ENCODE data around the gene TUBA1C.

TUBA1C gene

GRCh38 chr12:49294086-49294803 is 29.4 kb downstream of the TUBA1C start:
- H3K9me3 ChIP-seq (ENCODE audit: control insufficient read depth, insufficient read depth, low read depth, low read length), result no peaks in the 10 kb centered on the region
- H3K4me3 ChIP-seq (ENCODE audit: low read depth, low read length), result no peak overlapping the region
- peaks cover 8% of the 10 kb centered on the region for H3K4me1 ChIP-seq (ENCODE audit: control insufficient read depth, insufficient read depth, low read length)
- H3K36me3 ChIP-seq (ENCODE audit: control insufficient read depth in 2 of 2, insufficient read depth in 1 of 2, low read length in 2 of 2), result peaks cover 0 to 9% of the 10 kb centered on the region in 2 experiments; a peak in 1 of 3 replicates
- CTCF ChIA-PET, result interaction anchor here (0.5 to 10.2 kb wide), 17 partner anchors 9 to 263 kb away, joined by 3 to 208 read pairs (median 7); partner anchors contain the start of genes C1QL4, DNAJC22 and TROAP
- peak overlapping the region; percentile 4; the same call in 1 of the 2 replicates for H3K27ac ChIP-seq (ENCODE audit: extremely low read depth, low read depth, low read length)
- POLR2A ChIA-PET, result interaction anchor here (0.6 to 7.6 kb wide), 10 partner anchors 8 to 447 kb away, joined by 3 to 94 read pairs (median 4); partner anchors contain the start of genes SPATS2, TMBIM6 and TROAP
- TF ChIP-seq ZNF621 (tag by site-specific recombination; IDR thresholded peaks at IDR 0.05) (no peak), ZNF350 (tag by site-specific recombination; IDR thresholded peaks at IDR 0.05) (no peak), ZNF510 (tag by site-specific recombination; IDR thresholded peaks at IDR 0.05; ENCODE audit: insufficient replicate concordance) (no peak), ZNF292 (tag by site-specific recombination; IDR thresholded peaks at IDR 0.05; ENCODE audit: borderline replicate concordance, low read depth) (no peak), ZNF175 (tag by site-specific recombination; IDR thresholded peaks at IDR 0.05) (no peak), PRDM10 (tag by site-specific recombination; IDR thresholded peaks at IDR 0.05) (0 out of 2 replicates have a peak, but pooled peaks have one; percentile 27), ZNF707 (tag by site-specific recombination; IDR thresholded peaks at IDR 0.05) (no peak), FEZF1 (tag by site-specific recombination; IDR thresholded peaks at IDR 0.05) (0 out of 2 replicates have a peak, but pooled peaks have one; percentile 32), ZNF239 (tag by site-specific recombination; IDR thresholded peaks at IDR 0.05) (no peak), ZNF202 (tag by site-specific recombination; IDR thresholded peaks at IDR 0.05; ENCODE audit: borderline replicate concordance) (no peak), ZNF660 (tag by site-specific recombination; IDR thresholded peaks at IDR 0.05) (no peak), KLF7 (tag by site-specific recombination; IDR thresholded peaks at IDR 0.05; ENCODE audit: borderline replicate concordance) (no peak), ZNF121 (tag by site-specific recombination; IDR thresholded peaks at IDR 0.05) (peak; percentile 34; the same call in 1 of the 2 replicates), OSR2 (tag by site-specific recombination; IDR thresholded peaks at IDR 0.05) (0 out of 2 replicates have a peak, but pooled peaks have one; percentile 33), ZFHX2 (tag by site-specific recombination; conservative IDR thresholded peaks at IDR 0.05) (no peak), IKZF3 (tag by site-specific recombination; IDR thresholded peaks at IDR 0.05) (0 out of 2 replicates have a peak, but pooled peaks have one; percentile 14), ZNF280D (tag by site-specific recombination; IDR thresholded peaks at IDR 0.05) (no peak), TCF7L2 (IDR thresholded peaks at IDR 0.05; ENCODE audit: borderline replicate concordance, low read depth, low read length) (no peak), ZNF398 (tag by site-specific recombination; IDR thresholded peaks at IDR 0.05) (no peak), ZNF23 (tag by site-specific recombination; IDR thresholded peaks at IDR 0.05; ENCODE audit: borderline replicate concordance) (no peak), ZNF157 (tag by site-specific recombination; IDR thresholded peaks at IDR 0.05) (no peak), BCL11B (tag by site-specific recombination; IDR thresholded peaks at IDR 0.05; ENCODE audit: low read depth) (no peak)
- TF ChIP-seq, protein P1, sequence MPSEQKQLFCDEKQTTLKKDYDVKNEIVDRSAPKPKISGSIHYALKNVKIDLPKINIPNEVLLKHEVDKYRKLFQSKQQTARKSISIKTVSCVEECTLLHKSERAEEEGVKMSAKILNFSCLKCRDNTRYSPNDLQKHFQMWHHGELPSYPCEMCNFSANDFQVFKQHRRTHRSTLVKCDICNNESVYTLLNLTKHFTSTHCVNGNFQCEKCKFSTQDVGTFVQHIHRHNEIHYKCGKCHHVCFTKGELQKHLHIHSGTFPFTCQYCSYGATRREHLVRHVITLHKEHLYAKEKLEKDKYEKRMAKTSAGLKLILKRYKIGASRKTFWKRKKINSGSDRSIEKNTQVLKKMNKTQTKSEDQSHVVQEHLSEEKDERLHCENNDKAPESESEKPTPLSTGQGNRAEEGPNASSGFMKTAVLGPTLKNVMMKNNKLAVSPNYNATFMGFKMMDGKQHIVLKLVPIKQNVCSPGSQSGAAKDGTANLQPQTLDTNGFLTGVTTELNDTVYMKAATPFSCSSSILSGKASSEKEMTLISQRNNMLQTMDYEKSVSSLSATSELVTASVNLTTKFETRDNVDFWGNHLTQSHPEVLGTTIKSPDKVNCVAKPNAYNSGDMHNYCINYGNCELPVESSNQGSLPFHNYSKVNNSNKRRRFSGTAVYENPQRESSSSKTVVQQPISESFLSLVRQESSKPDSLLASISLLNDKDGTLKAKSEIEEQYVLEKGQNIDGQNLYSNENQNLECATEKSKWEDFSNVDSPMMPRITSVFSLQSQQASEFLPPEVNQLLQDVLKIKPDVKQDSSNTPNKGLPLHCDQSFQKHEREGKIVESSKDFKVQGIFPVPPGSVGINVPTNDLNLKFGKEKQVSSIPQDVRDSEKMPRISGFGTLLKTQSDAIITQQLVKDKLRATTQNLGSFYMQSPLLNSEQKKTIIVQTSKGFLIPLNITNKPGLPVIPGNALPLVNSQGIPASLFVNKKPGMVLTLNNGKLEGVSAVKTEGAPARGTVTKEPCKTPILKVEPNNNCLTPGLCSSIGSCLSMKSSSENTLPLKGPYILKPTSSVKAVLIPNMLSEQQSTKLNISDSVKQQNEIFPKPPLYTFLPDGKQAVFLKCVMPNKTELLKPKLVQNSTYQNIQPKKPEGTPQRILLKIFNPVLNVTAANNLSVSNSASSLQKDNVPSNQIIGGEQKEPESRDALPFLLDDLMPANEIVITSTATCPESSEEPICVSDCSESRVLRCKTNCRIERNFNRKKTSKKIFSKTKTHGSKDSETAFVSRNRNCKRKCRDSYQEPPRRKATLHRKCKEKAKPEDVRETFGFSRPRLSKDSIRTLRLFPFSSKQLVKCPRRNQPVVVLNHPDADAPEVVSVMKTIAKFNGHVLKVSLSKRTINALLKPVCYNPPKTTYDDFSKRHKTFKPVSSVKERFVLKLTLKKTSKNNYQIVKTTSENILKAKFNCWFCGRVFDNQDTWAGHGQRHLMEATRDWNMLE (tag by site-specific recombination; conservative IDR thresholded peaks at IDR 0.05; ENCODE audit: low read depth), result no peak
